IMR-90 (cell line): ENCODE data around the gene SLC6A9. TPM values are rescaled to one million over a fixed set of nuclear protein-coding genes. Genes with fewer than 3 reads are reported as not detected.

Source experiments
- ATAC-seq: fragments of 200-7000 bp; cut with Tn5 transposase; 2 replicates; pipeline ENCODE4 v1.9.1; 2020; ENCODE audit warnings: low read depth, mild to moderate bottlenecking, moderate library complexity
- BruUV-seq: library from RNA; stranded (reverse); fragments of 400-500 nt; replicated peaks from 2 replicates; lab custom pipeline; 2021; lab: Mats Ljungman, UMichigan
- CTCF ChIA-PET: fragments of 300-600 bp; formaldehyde crosslinking; extraction: SDS; loops from one replicate; lab custom pipeline; 2021; ENCODE audit warnings: antibody characterized with exemption; lab: Yijun Ruan, JAX
- POLR2A ChIA-PET: fragments of 300-600 bp; sonication (Branson Sonifier 250); formaldehyde crosslinking; loops from one replicate; lab custom pipeline; 2022; ENCODE audit warnings: antibody characterized with exemption; ENCODE audit not compliant: unreplicated experiment; lab: Charles Lee
- DNase-seq: peaks from one replicate; pipeline ENCODE4 v3.0.0; 2013
- H2AFZ ChIP-seq: replicated peaks from 2 replicates; pipeline ENCODE3; 2013; ENCODE audit warnings: low read length, mild to moderate bottlenecking; ENCODE audit not compliant: poor library complexity
- H2AK5ac ChIP-seq: 2 replicates; pipeline ENCODE4 v1.6.1; 2013; ENCODE audit warnings: low read depth, low read length, inconsistent platforms
- H2AK9ac ChIP-seq: replicated peaks from 2 replicates; pipeline ENCODE3; 2013; ENCODE audit warnings: mild to moderate bottlenecking, low read depth, low read length, moderate library complexity; ENCODE audit not compliant: poor library complexity
- H2BK120ac ChIP-seq: 2 replicates; pipeline ENCODE4 v1.6.1; 2013; ENCODE audit warnings: low read depth, low read length, inconsistent platforms
- H2BK15ac ChIP-seq: 3 replicates; pipeline ENCODE4 v1.6.1; 2013; ENCODE audit warnings: low read depth, low read length, inconsistent platforms
- H2BK20ac ChIP-seq: 2 replicates; pipeline ENCODE4 v1.6.1; 2013; ENCODE audit warnings: low read depth, mild to moderate bottlenecking, inconsistent platforms, low read length, moderate library complexity
- H2BK5ac ChIP-seq: 2 replicates; pipeline ENCODE4 v1.6.1; 2013; ENCODE audit warnings: mild to moderate bottlenecking, low read depth, low read length, inconsistent platforms; ENCODE audit not compliant: poor library complexity, severe bottlenecking
- H3K14ac ChIP-seq: replicated peaks from 2 replicates; pipeline ENCODE4 v1.6.1; 2013; ENCODE audit warnings: low read depth, low read length, inconsistent platforms
- H3K18ac ChIP-seq: 2 replicates; pipeline ENCODE4 v1.6.1; 2013; ENCODE audit warnings: low read depth, low read length, control low read depth
- H3K23ac ChIP-seq: 2 replicates; pipeline ENCODE4 v1.6.1; 2013; ENCODE audit warnings: low read depth, low read length, inconsistent platforms
- H3K27ac ChIP-seq: 2 replicates; pipeline ENCODE4 v1.5.1; 2013; ENCODE audit warnings: mild to moderate bottlenecking, control low read depth, low read length; ENCODE audit not compliant: insufficient read depth
- H3K27me3 ChIP-seq: 2 replicates; pipeline ENCODE4 v1.6.1; 2013; ENCODE audit warnings: low read length; ENCODE audit not compliant: control insufficient read depth, insufficient read depth
- H3K36me3 ChIP-seq: 2 replicates; pipeline ENCODE4 v1.6.1; 2013; ENCODE audit warnings: low read length, mixed read lengths; ENCODE audit not compliant: control insufficient read depth, insufficient read depth
- H3K4ac ChIP-seq: 2 replicates; pipeline ENCODE4 v1.6.1; 2013; ENCODE audit warnings: low read depth, low read length, inconsistent platforms
- H3K4me1 ChIP-seq: 2 replicates; pipeline ENCODE4 v1.6.1; 2013; ENCODE audit warnings: low read length, mixed read lengths; ENCODE audit not compliant: control insufficient read depth, insufficient read depth
- H3K4me2 ChIP-seq: 2 replicates; pipeline ENCODE4 v1.6.1; 2013; ENCODE audit warnings: low read depth, mild to moderate bottlenecking, control low read depth, low read length, moderate library complexity
- H3K4me3 ChIP-seq: 2 replicates; pipeline ENCODE4 v1.5.1; 2013; ENCODE audit warnings: low read depth, mild to moderate bottlenecking, control low read depth, low read length, moderate library complexity; ENCODE audit not compliant: insufficient read depth
- H3K56ac ChIP-seq: 2 replicates; pipeline ENCODE4 v1.6.1; 2013; ENCODE audit warnings: low read length, inconsistent platforms; ENCODE audit not compliant: insufficient read depth; ENCODE audit errors: extremely low read depth
- H3K79me1 ChIP-seq, 2 experiments: 2 replicates each; pipeline ENCODE4 v1.6.1; 2013; ENCODE audit warnings: low read length in 2 of 2, inconsistent platforms in 1 of 2, low read depth in 1 of 2
- H3K9ac ChIP-seq: 2 replicates; pipeline ENCODE4 v1.6.1; 2013; ENCODE audit warnings: low read depth, low read length, control low read depth
- H3K9me1 ChIP-seq: 2 replicates; pipeline ENCODE4 v1.6.1; 2013; ENCODE audit warnings: low read length, inconsistent platforms; ENCODE audit not compliant: insufficient read depth
- H3K9me3 ChIP-seq: 2 replicates; pipeline ENCODE4 v1.6.1; 2013; ENCODE audit warnings: low read length; ENCODE audit not compliant: control insufficient read depth, insufficient read depth
- H4K20me1 ChIP-seq: 2 replicates; pipeline ENCODE4 v1.6.1; 2013; ENCODE audit warnings: low read length, inconsistent platforms; ENCODE audit not compliant: insufficient read depth
- H4K5ac ChIP-seq: 2 replicates; pipeline ENCODE4 v1.6.1; 2013; ENCODE audit warnings: mild to moderate bottlenecking, low read depth, low read length, control low read depth
- H4K8ac ChIP-seq, 2 experiments: 2 replicates each; pipeline ENCODE4 v1.6.1; 2013; ENCODE audit warnings: low read depth in 2 of 2, low read length in 2 of 2, control low read depth in 1 of 2, inconsistent platforms in 1 of 2
- H4K91ac ChIP-seq: 2 replicates; pipeline ENCODE4 v1.6.1; 2013; ENCODE audit warnings: low read depth, low read length, inconsistent platforms; ENCODE audit not compliant: insufficient read depth
- BHLHE40 ChIP-seq: fragments of 150-350 bp; IDR thresholded peaks from 2 replicates; pipeline ENCODE4 v1.6.1; 2016; ENCODE audit warnings: mild to moderate bottlenecking, low read depth, low read length
- CEBPB ChIP-seq: IDR thresholded peaks from 2 replicates; pipeline ENCODE4 v1.6.1; 2012; ENCODE audit warnings: low read depth, low read length, improper control_type of control experiment
- CHD1 ChIP-seq: IDR thresholded peaks from 2 replicates; pipeline ENCODE4 v1.6.1; 2012; ENCODE audit warnings: low read depth, low read length, improper control_type of control experiment
- MAFK ChIP-seq: IDR thresholded peaks from 2 replicates; pipeline ENCODE4 v1.6.1; 2012; ENCODE audit warnings: low read depth, low read length, improper control_type of control experiment
- MXI1 ChIP-seq: IDR thresholded peaks from 2 replicates; pipeline ENCODE4 v1.6.1; 2012; ENCODE audit warnings: low read depth, mild to moderate bottlenecking, low read length, moderate library complexity, borderline replicate concordance
- NFE2L2 ChIP-seq: fragments of 150-350 bp; IDR thresholded peaks from 2 replicates; pipeline ENCODE4 v1.6.1; 2016; ENCODE audit warnings: low read depth, mild to moderate bottlenecking, low read length
- RAD21 ChIP-seq: IDR thresholded peaks from 2 replicates; pipeline ENCODE4 v1.6.1; 2012; ENCODE audit warnings: low read length, improper control_type of control experiment
- RFX5 ChIP-seq: IDR thresholded peaks from 2 replicates; pipeline ENCODE4 v1.8.0; 2012; ENCODE audit warnings: low read depth, mild to moderate bottlenecking, low read length, moderate library complexity
- SMC3 ChIP-seq: fragments of 150-350 bp; IDR thresholded peaks from 2 replicates; pipeline ENCODE4 v1.6.1; 2016; ENCODE audit warnings: low read depth, mild to moderate bottlenecking, antibody characterized with exemption, low read length, moderate library complexity
- WGBS, 2 experiments: methylation state at CpG; one replicate each; pipeline versions ENCODE4 v1.1.5 to v1.1.7; 2013; ENCODE audit warnings: missing lambda C conversion rate in 2 of 2; ENCODE audit not compliant: insufficient read length in 1 of 2; ENCODE audit errors: extremely low coverage in 2 of 2; 5-methylcytosine and 5-hydroxymethylcytosine counted together
- dilution Hi-C: fragments of 300-500 bp; cut with HindIII; formaldehyde crosslinking; loops from one replicate; pipeline ENCODE4 v1.14.3; 2018; ENCODE audit warnings: low sequenced_read_pairs; ENCODE audit not compliant: unreplicated experiment
- in situ Hi-C: fragments of 300-500 bp; cut with MboI; formaldehyde crosslinking; loops from 3 replicates; pipeline ENCODE4 v1.14.3; 2019; ENCODE audit warnings: low sequenced_read_pairs, inconsistent platforms, mixed read lengths
- intact Hi-C: fragments of 100-400 bp; cut with micrococcal nuclease; formaldehyde crosslinking; loops from 2 replicates; pipeline ENCODE4 v1.10.0; 2022
- polyA plus RNA-seq, 3 experiments: library from polyadenylated mRNA; depleted of rRNA; stranded (reverse); fragments of >200 nt; gene quantifications; 2 replicates each; pipeline ENCODE4 v1.2.3, GENCODE V29; 2012; ENCODE audit warnings: low replicate concordance in 1 of 3
- total RNA-seq: library from RNA; depleted of rRNA; stranded (reverse); fragments of >200 nt; gene quantifications from 2 replicates; pipeline ENCODE4 v1.2.3, GENCODE V29; 2012
- TF ChIP-seq, protein P1 (sequence below): fragments of 150-350 bp; IDR thresholded peaks from 2 replicates; pipeline ENCODE4 v1.6.1; 2017; ENCODE audit warnings: mild to moderate bottlenecking, antibody characterized with exemption, low read length, low read depth
- TF ChIP-seq, protein P2 (sequence below): fragments of 150-350 bp; IDR thresholded peaks from 2 replicates; pipeline ENCODE4 v1.6.1; 2016; ENCODE audit warnings: low read depth, mild to moderate bottlenecking, low read length, moderate library complexity, borderline replicate concordance

Gene SLC6A9
- total and polyA plus RNA-seq, 2 of the 4 experiments (the other 2 are of a cell fraction), result 2.0 to 6.6 TPM

GRCh38 chr1:44074415-44074814, 43.2 kb upstream of the SLC6A9 start:
- no peak overlapping the region for H3K14ac ChIP-seq
- no peak overlapping the region for H3K18ac ChIP-seq
- BruUV-seq, result no TSS peak
- no peaks in the 10 kb centered on the region for H3K79me1 ChIP-seq
- H3K27me3 ChIP-seq, result no peaks in the 10 kb centered on the region
- no peak overlapping the region for H3K9ac ChIP-seq
- H4K20me1 ChIP-seq, result no peaks in the 10 kb centered on the region
- no peak overlapping the region for H2BK5ac ChIP-seq
- H3K4ac ChIP-seq, result no peak overlapping the region
- DNase-seq, result no peak
- no CpG with 5 or more reads among the region's 3 CpGs for WGBS, 2 experiments
- dilution Hi-C loops (no loop called here), in situ Hi-C loops (no loop called here), intact Hi-C loops (no loop called here)
- H2AFZ ChIP-seq, result peak overlapping the region; percentile 79
- peaks cover 7% of the 10 kb centered on the region; the same call in 1 of the 2 replicates for H3K9me1 ChIP-seq
- H3K4me1 ChIP-seq, result peaks cover 11% of the 10 kb centered on the region
- TF ChIP-seq SMC3 (no peak), MXI1 (no peak), BHLHE40 (no peak), RFX5 (no peak), NFE2L2 (no peak), MAFK (no peak), CHD1 (no peak), RAD21 (no peak), CEBPB (no peak)
- TF ChIP-seq, protein P1, sequence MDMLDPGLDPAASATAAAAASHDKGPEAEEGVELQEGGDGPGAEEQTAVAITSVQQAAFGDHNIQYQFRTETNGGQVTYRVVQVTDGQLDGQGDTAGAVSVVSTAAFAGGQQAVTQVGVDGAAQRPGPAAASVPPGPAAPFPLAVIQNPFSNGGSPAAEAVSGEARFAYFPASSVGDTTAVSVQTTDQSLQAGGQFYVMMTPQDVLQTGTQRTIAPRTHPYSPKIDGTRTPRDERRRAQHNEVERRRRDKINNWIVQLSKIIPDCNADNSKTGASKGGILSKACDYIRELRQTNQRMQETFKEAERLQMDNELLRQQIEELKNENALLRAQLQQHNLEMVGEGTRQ, result no peak
- TF ChIP-seq, protein P2, sequence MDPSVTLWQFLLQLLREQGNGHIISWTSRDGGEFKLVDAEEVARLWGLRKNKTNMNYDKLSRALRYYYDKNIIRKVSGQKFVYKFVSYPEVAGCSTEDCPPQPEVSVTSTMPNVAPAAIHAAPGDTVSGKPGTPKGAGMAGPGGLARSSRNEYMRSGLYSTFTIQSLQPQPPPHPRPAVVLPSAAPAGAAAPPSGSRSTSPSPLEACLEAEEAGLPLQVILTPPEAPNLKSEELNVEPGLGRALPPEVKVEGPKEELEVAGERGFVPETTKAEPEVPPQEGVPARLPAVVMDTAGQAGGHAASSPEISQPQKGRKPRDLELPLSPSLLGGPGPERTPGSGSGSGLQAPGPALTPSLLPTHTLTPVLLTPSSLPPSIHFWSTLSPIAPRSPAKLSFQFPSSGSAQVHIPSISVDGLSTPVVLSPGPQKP, result no peak
- H3K36me3 ChIP-seq, result no peaks in the 10 kb centered on the region
- no peak overlapping the region for H2BK120ac ChIP-seq
- H4K8ac ChIP-seq, result no peak overlapping the region
- no peak overlapping the region for H2AK9ac ChIP-seq
- no peak overlapping the region for H4K5ac ChIP-seq
- ChIA-PET CTCF (no interaction called here), POLR2A (no interaction called here)
- no peak overlapping the region for H3K4me2 ChIP-seq
- no peak overlapping the region for H2BK20ac ChIP-seq
- peak overlapping the region; percentile 71; the same call in 1 of the 3 replicates for H2BK15ac ChIP-seq
- ATAC-seq, result peak; percentile 37
- no peak overlapping the region for H4K91ac ChIP-seq
- H2AK5ac ChIP-seq, result no peak overlapping the region
- H3K27ac ChIP-seq, result no peak overlapping the region
- H3K56ac ChIP-seq, result no peak overlapping the region
- no peak overlapping the region for H3K4me3 ChIP-seq
- no peaks in the 10 kb centered on the region for H3K9me3 ChIP-seq
- no peak overlapping the region for H3K23ac ChIP-seq
